ENCODE measurements around the gene TRAPPC13.
"Not testable (repeated sequence)": the region's sequence is repeated elsewhere in the genome, so short reads cannot be mapped to it uniquely, and the experiment has no call there.

TRAPPC13 gene, protein sequence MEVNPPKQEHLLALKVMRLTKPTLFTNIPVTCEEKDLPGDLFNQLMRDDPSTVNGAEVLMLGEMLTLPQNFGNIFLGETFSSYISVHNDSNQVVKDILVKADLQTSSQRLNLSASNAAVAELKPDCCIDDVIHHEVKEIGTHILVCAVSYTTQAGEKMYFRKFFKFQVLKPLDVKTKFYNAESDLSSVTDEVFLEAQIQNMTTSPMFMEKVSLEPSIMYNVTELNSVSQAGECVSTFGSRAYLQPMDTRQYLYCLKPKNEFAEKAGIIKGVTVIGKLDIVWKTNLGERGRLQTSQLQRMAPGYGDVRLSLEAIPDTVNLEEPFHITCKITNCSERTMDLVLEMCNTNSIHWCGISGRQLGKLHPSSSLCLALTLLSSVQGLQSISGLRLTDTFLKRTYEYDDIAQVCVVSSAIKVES

DNA sequence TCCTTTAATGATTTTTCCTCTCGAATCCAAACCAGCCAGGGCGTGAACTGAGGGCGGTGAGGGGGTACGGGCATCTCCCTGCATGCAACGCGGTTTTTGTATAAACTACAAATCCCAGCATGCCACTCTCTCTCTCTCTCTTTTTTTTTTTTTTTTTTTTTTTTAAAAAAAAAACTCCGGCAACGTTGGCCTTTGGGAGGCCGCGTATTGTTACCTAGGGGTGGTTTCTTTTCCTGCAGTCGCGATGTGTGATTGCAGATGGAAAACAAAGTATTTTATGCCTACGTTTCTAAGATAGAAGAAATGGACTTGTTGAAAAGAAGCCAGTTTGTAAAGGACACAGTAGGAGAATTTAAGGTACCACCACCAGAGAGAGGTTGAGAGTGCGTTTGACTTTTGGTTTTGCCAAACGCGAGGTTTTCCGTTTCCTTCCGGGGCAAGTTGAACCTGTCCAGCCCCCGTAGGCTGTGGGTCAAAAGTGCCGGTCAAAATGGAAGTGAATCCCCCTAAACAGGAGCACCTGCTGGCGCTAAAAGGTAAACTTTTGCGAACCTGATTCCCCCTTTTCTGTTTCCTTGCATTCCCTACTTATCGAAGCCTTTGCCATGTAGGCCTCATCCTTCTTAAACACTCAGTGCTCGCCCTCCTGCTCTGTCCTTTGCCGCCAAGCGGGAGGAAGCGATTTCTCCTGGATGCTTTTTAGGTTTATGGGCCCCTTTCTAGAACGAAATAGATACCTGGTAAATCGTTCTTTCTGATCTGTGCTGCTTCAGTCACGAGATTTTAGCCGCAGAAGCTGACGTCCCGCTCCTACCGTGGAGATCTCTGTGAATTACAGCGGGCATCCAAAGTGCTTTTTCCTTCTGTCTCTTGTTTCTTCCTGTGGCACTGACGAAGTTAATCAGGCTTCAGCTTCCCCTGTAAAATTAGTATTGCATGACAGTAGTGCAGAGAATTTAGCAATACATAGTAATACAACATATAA is at the start of gene TRAPPC13, which contains the start of gene SHLD3:
TRAPPC13 (plus strand) TSS at position 457 of the 985 bp plus-strand sequence; CDS start at position 491, 34 bp downstream.
SHLD3 (plus strand) TSS at position 457 of the 985 bp plus-strand sequence. CDS start 4,561 bp downstream, outside the sequence.
- peak; percentile 91 for DNase-seq (ENCODE audit: low spot score)

DNA sequence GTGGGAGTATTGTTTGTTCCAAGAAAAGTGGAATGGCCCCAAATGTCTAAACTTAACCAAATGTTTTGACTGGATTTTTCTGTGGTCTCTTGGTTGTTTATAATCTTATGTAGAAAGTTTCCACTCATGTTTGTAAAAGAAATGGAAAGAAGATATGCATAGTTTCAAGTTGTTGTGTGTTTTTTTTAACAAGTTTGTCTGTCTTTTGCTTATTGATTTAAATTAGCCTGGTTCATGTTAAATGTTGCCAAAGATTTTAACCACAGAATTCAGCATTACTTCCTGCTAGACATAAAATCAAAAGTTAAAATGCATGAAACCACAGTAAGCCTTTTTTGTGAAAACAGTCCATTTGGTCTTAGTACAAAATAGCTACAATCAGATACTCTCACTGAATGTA is 47.7 kb upstream of the TRAPPC13 start:
- no peak for DNase-seq (ENCODE audit: low spot score)

DNA sequence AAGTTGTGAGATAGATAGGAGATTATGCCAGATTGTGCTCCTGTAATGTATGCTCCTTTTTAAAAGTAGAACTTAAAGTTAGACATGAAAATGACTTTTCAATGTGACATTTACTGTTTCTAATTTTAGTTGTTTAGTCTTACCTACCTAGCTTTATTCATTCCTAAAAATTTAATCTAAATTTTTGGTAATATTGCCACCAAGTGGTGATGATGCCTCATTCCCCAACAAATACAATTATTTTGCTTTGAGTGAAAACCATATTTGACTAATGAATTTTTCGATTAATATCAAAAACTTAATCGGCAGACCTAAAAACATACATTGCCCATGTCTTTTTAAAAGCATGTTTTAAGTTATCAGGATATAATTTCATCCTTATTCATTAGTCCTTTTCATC is 36.1 kb upstream of the TRAPPC13 start:
- no peak for DNase-seq (ENCODE audit: low spot score)

DNA sequence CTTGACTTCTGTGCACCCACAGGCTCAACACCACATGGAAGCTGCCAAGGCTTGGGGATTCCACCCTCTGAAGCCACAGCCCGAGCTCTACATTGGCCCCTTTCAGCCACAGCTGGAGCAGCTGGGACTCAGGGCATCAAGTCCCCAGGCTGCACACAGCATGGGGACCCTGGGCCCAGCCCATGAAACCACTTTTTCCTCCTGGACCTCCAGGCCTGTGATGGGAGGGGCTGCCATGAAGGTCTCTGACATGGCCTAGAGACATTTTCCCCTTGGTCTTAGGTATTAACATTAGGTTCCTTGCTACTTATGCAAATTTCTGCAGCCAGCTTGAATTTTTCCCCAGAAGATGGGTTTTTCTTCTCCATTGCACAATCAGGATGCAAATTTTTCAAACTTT is 23.1 kb upstream of the TRAPPC13 start:
- DNase-seq (ENCODE audit: low spot score), result not testable (repeated sequence)

DNA sequence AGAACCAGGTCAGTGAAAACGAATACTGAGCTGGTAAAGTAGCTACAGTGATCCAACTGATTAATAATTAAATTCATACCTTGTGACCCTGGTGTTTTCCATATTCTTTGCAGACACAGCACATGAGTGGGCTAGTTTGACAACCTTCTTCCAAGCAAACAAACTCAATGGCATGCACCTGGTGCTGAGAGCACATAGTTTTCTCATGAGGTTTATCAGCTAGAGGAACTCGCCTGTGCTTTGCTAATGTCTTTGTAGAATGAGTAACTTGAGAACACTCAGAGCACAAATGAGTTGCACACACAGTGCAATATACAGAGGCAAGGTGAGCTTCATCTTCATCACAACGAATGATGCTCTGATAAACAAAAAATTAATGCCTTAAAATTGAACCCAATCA is 13.3 kb upstream of the TRAPPC13 start:
- DNase-seq (ENCODE audit: low spot score), result peak; percentile 98

DNA sequence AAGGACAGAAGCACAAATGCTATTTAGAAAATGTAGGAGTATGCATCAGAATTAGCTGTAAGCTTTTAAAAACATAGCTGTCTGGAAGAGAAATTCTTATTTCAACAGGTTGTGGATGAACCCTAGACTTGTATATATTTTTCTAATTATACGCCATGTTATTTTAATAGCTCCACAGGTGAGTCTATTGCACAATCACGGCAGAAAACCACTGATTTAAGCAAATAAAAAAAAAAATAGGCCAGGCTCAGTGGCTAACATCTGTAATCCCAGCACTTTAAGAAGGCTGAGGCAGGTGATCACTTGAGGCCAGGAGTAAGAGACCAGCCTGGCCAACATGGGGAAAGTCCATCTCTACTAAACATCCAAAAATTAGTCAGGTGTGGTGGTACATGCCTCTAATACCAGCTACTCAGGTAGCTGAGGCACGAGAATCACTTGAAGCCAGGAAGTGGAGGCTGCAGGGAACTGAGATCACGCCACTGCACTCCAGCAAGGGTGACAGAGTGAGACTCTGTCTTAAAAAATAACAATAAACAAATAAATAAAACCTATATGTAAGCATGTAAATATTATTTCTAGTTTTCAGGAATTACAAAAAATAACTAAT is 12.4 kb upstream of the TRAPPC13 start:
- peak; percentile 58 for DNase-seq (ENCODE audit: low spot score)

DNA sequence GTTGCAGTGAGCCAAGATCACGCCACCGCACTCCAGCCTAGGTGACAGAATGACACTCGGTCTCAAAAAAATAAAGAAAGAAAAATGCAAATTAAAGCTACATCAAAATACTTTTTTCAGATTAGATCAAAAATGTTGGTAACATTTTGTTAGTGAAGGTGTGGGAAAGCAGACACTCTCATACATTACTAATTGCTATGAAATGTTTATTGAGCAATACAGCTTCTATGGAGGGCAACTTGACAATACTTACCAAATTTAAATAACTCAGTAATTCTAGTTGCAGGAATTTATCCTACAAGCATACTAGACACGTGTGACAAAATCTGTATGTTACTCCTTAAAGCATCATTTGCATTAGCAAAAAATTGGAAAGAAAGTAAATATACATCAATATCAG is 4.8 kb upstream of the TRAPPC13 start:
- DNase-seq (ENCODE audit: low spot score), result no peak

DNA sequence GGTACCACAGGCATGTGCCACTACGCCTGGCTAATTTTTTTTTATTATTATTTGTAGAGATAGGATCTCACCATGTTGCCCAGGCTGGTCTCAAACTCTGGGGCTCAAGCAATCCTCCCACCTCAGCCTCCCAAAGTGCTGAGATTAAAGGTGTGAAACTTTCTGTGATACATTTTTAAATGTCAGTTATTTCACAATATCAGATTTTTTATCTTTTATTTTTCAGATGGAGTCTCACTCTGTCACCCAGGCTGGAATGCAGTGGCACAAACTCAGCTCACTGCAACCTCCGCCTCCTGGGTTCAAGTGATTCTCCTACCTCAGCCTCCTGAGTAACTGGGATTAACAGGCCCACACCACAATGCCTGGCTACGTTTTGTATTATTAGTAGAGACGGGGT is 2.9 kb upstream of the TRAPPC13 start:
- DNase-seq (ENCODE audit: low spot score), result not testable (repeated sequence)

DNA sequence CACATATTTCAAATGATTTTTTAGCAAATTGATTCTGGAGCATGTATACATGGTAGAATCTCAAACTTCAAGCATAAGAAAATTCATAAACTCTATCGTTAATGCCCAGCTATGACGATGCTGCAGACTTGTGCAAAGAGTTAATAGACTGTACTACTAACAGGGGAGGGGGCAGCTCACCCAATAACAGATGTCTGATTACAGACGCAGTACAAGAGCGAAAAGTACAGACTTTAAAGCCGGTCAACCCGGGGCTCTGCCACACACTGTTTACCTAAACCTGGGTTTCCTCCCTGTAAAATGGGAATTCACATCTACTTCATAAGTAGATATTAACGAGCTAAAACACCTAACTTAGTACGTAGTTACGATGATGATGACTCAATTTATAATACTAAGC is 1.3 kb upstream of the TRAPPC13 start:
- no peak for DNase-seq (ENCODE audit: low spot score)

DNA sequence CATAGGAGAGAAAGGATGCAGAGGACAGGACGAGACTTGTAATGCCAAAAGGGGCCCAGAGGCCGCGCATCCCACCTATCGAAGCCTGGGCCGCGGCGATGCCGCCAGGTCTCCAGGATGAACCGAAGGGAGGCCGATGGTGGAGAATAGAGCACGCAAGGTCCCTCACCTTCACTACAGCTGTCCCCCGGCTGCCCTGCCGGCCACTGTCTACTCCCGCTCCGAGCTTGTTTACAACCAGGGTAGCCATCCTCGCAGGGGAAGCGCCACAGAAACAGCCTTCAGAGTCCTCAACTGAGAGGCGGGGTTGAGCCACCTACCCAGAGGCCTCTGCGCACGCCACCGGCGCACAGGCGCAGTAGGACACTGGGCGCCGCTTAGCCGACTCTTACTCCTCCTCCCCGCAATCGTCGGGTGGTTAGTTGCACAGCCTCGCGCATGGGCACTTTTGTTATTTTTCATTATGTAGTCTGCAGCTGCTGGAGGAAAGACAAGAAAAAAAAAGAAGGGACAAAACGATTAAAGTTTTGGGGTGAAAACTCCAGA is 729 bp upstream of the TRAPPC13 start, which contains the start of gene TRIM23:
TRIM23 (minus strand) TSS at position 309 of the 546 bp plus-strand sequence; CDS start at position 250, 59 bp downstream.
- DNase-seq (ENCODE audit: low spot score), result peak; percentile 94

DNA sequence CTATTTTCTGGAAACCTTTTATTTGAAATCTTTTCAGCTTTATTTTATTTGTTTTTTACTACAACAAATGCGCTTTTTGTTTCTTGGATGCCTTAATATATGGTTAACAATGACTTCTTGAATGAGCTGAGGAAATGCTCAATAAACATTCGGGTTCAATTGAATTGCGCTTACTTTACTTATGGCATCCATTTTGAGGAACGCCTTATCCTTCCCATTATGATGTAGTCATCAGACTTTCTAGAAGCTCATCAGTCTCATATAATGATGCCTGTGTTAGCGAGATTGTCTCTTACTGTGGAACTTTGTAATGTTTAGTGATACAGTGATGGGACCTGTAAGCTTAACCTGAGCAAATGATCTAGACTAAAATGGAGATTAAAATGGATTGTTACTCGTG is 916 bp downstream of the TRAPPC13 start:
- peak; percentile 8 for DNase-seq (ENCODE audit: low spot score)

DNA sequence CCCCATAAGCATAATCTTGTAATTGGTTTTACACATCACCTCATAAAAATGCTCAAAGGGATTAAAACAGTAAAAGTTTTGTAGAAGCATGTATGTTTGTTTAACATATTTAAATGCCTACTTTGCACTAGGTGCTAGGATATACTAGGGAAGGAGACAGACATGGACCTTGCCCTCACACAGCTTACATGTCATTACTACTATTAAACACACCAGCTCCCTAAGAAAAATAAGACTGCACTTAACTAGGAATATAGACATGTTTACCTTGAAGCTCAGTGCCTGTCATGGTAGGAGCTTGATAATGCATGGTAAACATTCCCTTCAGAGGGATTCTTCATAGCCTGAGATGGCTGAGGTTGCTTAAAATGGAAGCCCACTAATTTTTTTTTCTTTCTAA is 6.2 kb downstream of the TRAPPC13 start:
- no peak for DNase-seq (ENCODE audit: low spot score)

DNA sequence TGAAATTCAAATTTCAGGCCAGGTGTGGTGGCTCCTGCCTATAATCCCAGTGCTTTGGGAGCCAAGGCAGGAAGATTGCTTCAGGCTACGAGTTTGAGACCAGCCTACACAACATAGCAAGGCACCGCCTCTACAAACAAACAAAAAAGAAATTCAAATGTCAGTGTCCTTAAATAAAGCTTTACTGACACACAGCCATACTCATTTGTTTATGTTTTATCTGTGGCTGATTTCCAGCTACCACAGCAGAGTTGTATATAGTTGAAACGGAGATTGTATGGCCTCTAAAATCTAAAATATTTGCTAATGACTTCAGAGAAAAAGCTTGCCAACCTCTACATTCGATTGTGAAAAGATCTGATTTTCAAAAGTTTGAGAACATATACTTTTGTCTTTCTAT is 15.4 kb downstream of the TRAPPC13 start:
- no peak for DNase-seq (ENCODE audit: low spot score)

DNA sequence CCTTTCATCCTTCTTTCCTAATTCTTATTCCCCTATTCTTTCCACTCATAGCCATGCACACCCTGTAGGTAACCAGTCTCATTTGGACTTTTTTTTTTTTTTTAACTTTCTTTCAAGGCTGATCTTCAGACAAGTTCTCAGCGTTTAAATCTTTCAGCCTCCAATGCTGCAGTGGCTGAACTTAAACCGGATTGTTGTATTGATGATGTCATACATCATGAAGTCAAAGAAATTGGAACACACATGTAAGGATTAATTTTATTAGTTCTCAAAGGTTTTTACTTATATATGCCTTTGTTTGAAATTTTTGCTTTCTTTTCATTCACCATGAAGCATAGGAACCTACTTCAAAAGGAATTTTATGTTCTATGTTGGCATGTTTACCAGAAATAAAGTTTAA is 22.1 kb downstream of the TRAPPC13 start:
- no peak for DNase-seq (ENCODE audit: low spot score)

DNA sequence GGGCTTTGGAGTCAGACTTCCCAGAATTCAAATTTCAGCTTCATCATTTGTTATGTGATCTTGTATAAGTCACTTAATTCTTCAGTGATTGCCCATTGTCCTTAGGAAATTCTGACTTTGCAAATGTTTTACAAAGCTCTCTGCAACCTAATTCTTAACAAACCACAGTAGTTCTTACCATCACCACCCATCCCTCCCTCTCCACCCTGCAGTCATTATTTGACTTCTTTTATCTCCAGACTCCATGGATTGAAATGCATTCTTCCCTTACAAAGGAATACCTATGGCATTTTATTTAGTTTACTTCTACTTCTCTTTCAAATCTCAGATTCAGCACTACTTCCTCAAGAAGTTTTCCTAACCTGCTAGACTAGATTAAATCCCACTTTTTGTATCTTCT is 23.1 kb downstream of the TRAPPC13 start:
- DNase-seq (ENCODE audit: low spot score), result no peak

DNA sequence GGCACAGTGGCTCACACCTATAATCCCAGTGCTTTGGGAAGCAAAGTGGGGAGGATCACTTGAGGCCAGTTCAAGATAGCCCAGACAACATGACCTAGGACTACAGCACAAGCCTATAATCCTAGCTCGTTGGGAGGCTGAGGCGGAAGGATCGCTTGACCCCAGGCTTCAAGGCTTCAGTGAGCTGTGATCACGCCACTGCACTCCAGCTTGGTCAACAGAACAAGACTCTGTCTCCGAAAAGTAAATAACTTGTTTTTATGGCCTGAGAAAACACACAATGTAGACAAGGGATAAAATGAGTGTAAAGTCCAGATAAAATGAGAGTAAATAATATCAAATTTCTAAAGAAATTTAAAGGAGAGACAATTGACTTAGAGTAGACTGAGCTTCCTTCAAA is 26.3 kb downstream of the TRAPPC13 start:
- DNase-seq (ENCODE audit: low spot score), result no peak

DNA sequence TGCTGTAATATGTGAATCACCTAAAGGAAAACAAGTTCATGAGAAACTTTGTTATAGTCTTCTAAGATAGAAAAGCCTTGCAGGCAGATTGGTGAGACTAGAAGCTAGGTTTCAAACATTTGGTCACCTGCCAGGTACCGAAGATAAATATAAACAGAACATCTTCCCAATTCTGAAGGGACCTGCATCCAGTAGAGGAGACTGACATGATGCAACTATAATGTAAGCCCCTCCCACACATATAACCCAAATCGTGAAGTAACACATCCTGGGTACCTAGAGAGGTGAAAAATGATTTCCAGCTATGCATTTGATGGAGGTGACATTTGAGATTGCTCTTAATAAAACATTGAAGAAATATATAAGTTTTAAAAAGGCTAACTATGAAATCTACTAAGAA is 29.9 kb downstream of the TRAPPC13 start:
- no peak for DNase-seq (ENCODE audit: low spot score)

DNA sequence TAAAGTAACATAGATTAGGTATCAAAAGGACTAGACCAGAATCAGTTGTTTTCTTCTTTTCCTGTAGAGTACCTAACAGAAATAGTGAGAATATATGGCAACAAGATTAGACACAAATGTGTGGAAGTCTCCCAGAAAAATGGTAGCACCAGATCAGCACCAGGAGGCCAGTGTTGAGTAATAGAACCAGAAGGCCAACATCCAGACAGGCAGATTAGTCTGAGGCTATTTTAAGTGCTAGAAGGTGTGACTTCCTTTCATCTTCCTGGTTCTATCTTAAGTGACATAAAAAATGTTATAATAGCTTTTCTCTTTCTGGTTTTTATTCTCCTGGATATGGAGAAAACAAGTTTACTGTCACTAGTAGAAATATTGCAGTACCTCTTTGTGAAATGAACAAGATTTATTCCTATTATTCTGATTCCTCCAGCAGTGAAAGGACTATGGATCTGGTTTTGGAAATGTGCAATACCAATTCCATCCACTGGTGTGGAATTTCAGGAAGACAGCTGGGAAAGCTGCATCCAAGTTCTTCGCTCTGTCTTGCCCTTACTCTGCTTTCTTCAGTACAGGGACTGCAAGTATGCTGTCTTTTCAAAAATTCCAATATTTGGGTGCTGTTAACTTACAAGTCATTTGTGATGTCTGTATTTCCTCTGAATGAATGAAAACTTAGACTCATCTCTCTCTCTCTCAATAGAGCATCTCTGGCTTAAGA is 39.1 kb downstream of the TRAPPC13 start:
- DNase-seq (ENCODE audit: low spot score), result peak; percentile 17

DNA sequence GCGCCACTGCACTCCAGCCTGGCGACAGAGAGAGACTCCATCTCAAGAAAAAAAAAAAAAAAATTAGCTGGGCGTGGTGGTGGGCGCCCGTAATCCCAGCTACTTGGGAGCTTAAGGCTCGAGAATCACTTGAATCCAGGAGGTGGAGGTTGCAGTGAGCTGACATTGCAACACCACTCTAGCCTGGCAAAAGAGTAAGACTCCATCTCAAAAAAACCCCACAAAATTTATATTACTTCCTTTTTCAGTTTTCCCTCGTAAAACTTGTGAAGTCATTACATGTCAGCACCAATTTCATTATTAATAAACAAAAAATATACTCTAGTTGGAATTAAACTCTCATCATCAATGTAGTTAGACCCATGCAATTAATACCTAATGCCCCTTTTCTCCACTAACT is 43.9 kb downstream of the TRAPPC13 start:
- no peak for DNase-seq (ENCODE audit: low spot score)

DNA sequence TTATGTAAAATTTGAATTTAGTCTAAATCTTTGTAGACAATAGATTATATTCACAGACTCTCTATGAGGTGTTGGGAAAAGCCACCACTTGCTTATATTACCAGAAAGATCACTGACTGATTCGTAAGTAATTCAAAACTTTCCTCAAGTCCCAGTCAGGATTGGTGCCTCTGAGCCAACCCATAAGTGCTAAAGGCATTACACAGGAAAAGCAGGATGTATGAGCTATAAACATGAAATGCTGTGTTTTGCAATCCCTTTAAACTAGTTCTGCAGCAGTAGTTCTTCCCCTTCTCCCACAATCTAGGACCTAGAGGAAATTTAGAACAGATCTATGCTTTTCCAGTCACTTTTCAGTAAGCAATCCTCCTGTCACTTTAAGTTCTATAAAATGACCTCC is 48.0 kb downstream of the TRAPPC13 start:
- DNase-seq (ENCODE audit: low spot score), result no peak

DNA sequence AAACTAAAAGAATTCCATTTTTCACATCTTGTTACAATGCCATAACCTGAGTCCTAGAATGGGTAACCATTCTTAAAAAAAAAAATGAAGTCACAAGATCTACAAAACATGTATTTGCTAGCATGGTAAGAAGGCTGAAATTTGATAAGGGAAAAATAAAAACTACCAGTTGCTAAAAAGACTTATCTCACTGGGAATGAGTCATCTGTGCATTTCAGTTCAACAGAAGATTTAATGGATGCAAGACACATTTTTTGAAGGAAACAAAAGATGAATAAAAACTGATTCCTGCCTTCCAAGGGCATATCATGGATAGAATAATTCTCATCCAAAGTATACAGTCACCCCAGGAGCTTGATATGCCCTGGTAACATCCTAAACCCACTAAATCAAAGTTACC is 49.9 kb downstream of the TRAPPC13 start:
- no peak for DNase-seq (ENCODE audit: low spot score)
